Lower leg skin (tissue), 4 donors: ENCODE results near the gene CFAP206. TPM values are rescaled to one million over a fixed set of nuclear protein-coding genes. Genes with fewer than 3 reads are reported as not detected.

Experiments used
- DNase-seq, 2 donors: peaks; one replicate each; pipeline ENCODE4 v3.0.0-alpha.2; 2019; ENCODE audit warnings: low spot score in 2 of 2
- H3K4me3 ChIP-seq: fragments of 200-600 bp; sonication (generic); 2 replicates; pipeline ENCODE4 v1.5.1; 2017; ENCODE audit warnings: mild to moderate bottlenecking, low read depth; ENCODE audit not compliant: poor library complexity, severe bottlenecking
- CTCF ChIP-seq, 3 donors: fragments of 450-650 bp; IDR thresholded peaks; one replicate each; pipeline ENCODE4 v1.5.1; 2016; ENCODE audit warnings: antibody characterized with exemption in 3 of 3, mild to moderate bottlenecking in 3 of 3, moderate library complexity in 2 of 3
- POLR2A ChIP-seq, 2 donors: fragments of 450-650 bp; IDR thresholded peaks; one replicate each; pipeline ENCODE4 v1.6.1; 2016 to 2017; ENCODE audit warnings: antibody characterized with exemption in 2 of 2, mild to moderate bottlenecking in 1 of 2, moderate library complexity in 1 of 2
- WGBS, 2 donors: methylation state at CpG; one replicate each; pipeline ENCODE4 v1.1.5; 2018; 5-methylcytosine and 5-hydroxymethylcytosine counted together
- intact Hi-C: fragments of 100-400 bp; cut with DNase I; formaldehyde crosslinking; loops from one replicate; pipeline ENCODE4 v1.15.0; 2023; ENCODE audit warnings: low total_unique reads
- total RNA-seq, 4 donors: library from RNA; depleted of rRNA; stranded (reverse); fragments of >200 nt; gene quantifications; one replicate each; pipeline ENCODE4 v1.1.0, GENCODE V29; 2016

CFAP206 gene
- total RNA-seq, 4 donors from 2014 or later = 0.25 to 0.59 TPM; not detected in 2

GRCh38 chr6:87465051-87465450 is 57.3 kb downstream of the CFAP206 start:
- WGBS, 2 donors = 82 to 90% methylated on average over 2 of the region's 2 CpGs
- intact Hi-C loops = no loop called here
- H3K4me3 ChIP-seq = no peak overlapping the region
- no peak for DNase-seq
- no peak for TF ChIP-seq POLR2A (IDR thresholded peaks at IDR 0.05)
- no peak for TF ChIP-seq CTCF (IDR thresholded peaks at IDR 0.05)

GRCh38 chr6:87472525-87473418 is 65.0 kb downstream of the CFAP206 start, which contains the start of gene SLC35A1:
Gene SLC35A1, plus strand, starts transcription at chr6:87472974. Its CDS starts 30 bp downstream, at chr6:87473004.
- TF ChIP-seq CTCF (IDR thresholded peaks at IDR 0.05) (no peak), POLR2A (IDR thresholded peaks at IDR 0.05) (no peak)
- intact Hi-C loops = no loop called here
- peak; percentile 72 to 97 for DNase-seq
- 0 to 1% methylated on average over 36 to 51 of the region's 70 CpGs for WGBS, 2 donors
- peak within 1 kb of the TSS; percentile 72 for H3K4me3 ChIP-seq

GRCh38 chr6:87473419-87473903 is 65.7 kb downstream of the CFAP206 start:
- DNase-seq = peak in 1 of 2 donors; percentile 34
- intact Hi-C loops = no loop called here
- TF ChIP-seq POLR2A (IDR thresholded peaks at IDR 0.05) (no peak), CTCF (IDR thresholded peaks at IDR 0.05) (no peak)
- peak overlapping the region; percentile 72 for H3K4me3 ChIP-seq
- WGBS, 2 donors = 0 to 1% methylated on average over 14 to 15 of the region's 15 CpGs

GRCh38 chr6:87481931-87482330 is 74.2 kb downstream of the CFAP206 start:
- no peak overlapping the region for H3K4me3 ChIP-seq
- DNase-seq = no peak
- intact Hi-C loops = no loop called here
- WGBS, 2 donors = 86 to 91% methylated on average over 3 of the region's 3 CpGs
- TF ChIP-seq CTCF (IDR thresholded peaks at IDR 0.05) (no peak), POLR2A (IDR thresholded peaks at IDR 0.05) (no peak)

GRCh38 chr6:87482366-87482765 is 74.6 kb downstream of the CFAP206 start:
- DNase-seq = no peak
- intact Hi-C loops = no loop called here
- no peak overlapping the region for H3K4me3 ChIP-seq
- TF ChIP-seq CTCF (IDR thresholded peaks at IDR 0.05) (no peak), POLR2A (IDR thresholded peaks at IDR 0.05) (no peak)
- WGBS, 2 donors = 81 to 85% methylated on average over 4 of the region's 4 CpGs
